Measurements from ENCODE around the gene KRT39. TPM values are rescaled to one million over a fixed set of nuclear protein-coding genes. Genes with fewer than 3 reads are reported as not detected.
A peak's percentile ranks its signal among the peaks of the same experiment; 100 is the strongest.

KRT39 gene
- polyA plus RNA-seq, 1 experiment, result not detected

- Histone ChIP-seq H3K36me3 (ENCODE audit: control insufficient read depth, insufficient read depth, low read length) (no peaks in the 10 kb centered on the region), H3K27me3 (ENCODE audit: control insufficient read depth, insufficient read depth, low read length) (no peaks in the 10 kb centered on the region), H3K4me3 (ENCODE audit: low read depth, low read length) (no peak overlapping the region)
- POLR2A ChIA-PET, result interaction anchor here (0.6 kb wide), 2 partner anchors 223 to 405 kb away, joined by 3 read pairs; no protein-coding TSS in a partner anchor
- peak; percentile 73 for DNase-seq (ENCODE audit: low read depth)
- CTCF ChIA-PET, result interaction anchor here (0.6 to 5.9 kb wide), 26 partner anchors 37 to 757 kb away, joined by 3 to 35 read pairs (median 6); partner anchors contain the start of gene KRTAP2-4
- TF ChIP-seq, protein P1, sequence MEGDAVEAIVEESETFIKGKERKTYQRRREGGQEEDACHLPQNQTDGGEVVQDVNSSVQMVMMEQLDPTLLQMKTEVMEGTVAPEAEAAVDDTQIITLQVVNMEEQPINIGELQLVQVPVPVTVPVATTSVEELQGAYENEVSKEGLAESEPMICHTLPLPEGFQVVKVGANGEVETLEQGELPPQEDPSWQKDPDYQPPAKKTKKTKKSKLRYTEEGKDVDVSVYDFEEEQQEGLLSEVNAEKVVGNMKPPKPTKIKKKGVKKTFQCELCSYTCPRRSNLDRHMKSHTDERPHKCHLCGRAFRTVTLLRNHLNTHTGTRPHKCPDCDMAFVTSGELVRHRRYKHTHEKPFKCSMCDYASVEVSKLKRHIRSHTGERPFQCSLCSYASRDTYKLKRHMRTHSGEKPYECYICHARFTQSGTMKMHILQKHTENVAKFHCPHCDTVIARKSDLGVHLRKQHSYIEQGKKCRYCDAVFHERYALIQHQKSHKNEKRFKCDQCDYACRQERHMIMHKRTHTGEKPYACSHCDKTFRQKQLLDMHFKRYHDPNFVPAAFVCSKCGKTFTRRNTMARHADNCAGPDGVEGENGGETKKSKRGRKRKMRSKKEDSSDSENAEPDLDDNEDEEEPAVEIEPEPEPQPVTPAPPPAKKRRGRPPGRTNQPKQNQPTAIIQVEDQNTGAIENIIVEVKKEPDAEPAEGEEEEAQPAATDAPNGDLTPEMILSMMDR (IDR thresholded peaks at IDR 0.05; ENCODE audit: insufficient read depth, low read depth, low read length), result no peak
Observed at GRCh38 chr17:40909755-40910154, 57.0 kb downstream of the KRT39 start.

- CTCF ChIA-PET, result interaction anchor here (0.6 to 5.9 kb wide), 27 partner anchors 38 to 758 kb away, joined by 3 to 35 read pairs (median 5); partner anchors contain the start of gene KRTAP2-4
Observed at GRCh38 chr17:40909351-40909750, 57.4 kb downstream of the KRT39 start.

More at GRCh38 chr17:40909351-40909750, 57.4 kb downstream of the KRT39 start:
- POLR2A ChIA-PET, result interaction anchor here (0.6 kb wide), 1 partner anchor 406 kb away, joined by 3 read pairs; no protein-coding TSS in a partner anchor
- DNase-seq (ENCODE audit: low read depth), result peak; percentile 83
- H3K36me3 ChIP-seq (ENCODE audit: control insufficient read depth, insufficient read depth, low read length), result no peaks in the 10 kb centered on the region
- no peak overlapping the region for H3K4me3 ChIP-seq (ENCODE audit: low read depth, low read length)
- H3K27me3 ChIP-seq (ENCODE audit: control insufficient read depth, insufficient read depth, low read length), result no peaks in the 10 kb centered on the region
- TF ChIP-seq, protein P1 (IDR thresholded peaks at IDR 0.05; ENCODE audit: insufficient read depth, low read depth, low read length), result peak; percentile 75

Small RNA genes within 50 kb of the gene (small RNA-seq; reads per million reads assigned to genes)
- gene KRTAP3-4P (ENCODE audit: insufficient read length, low read depth, low replicate concordance), result not detected

Other genes starting within 250 kb of the KRT39 start
- not detected in 2 replicates for gene KRT25, start 211.6 kb downstream of the KRT39 start, polyA plus RNA-seq (2011; rRNA removed)
- not detected in 2 replicates for gene KRT26, start 194.7 kb downstream of the KRT39 start, polyA plus RNA-seq (2011; rRNA removed)
- gene KRT27, start 184.4 kb downstream of the KRT39 start, polyA plus RNA-seq (2011; rRNA removed), result not detected in 2 replicates
- not detected in 2 replicates for gene KRT28, start 167.0 kb downstream of the KRT39 start, polyA plus RNA-seq (2011; rRNA removed)
- 6.4 and 16.1 TPM in 2 replicates for gene KRT10, start 144.3 kb downstream of the KRT39 start, polyA plus RNA-seq (2011; rRNA removed)
- gene KRT12, start 99.7 kb downstream of the KRT39 start, polyA plus RNA-seq (2011; rRNA removed), result not detected in 2 replicates
- not detected in 2 replicates for gene KRT20, start 81.7 kb downstream of the KRT39 start, polyA plus RNA-seq (2011; rRNA removed)
- gene KRT23, start 29.3 kb downstream of the KRT39 start, polyA plus RNA-seq (2011; rRNA removed), result 0.09 and 0.11 TPM in 2 replicates
- not detected in 2 replicates for gene KRT40, start 17.4 kb upstream of the KRT39 start, polyA plus RNA-seq (2011; rRNA removed)
- gene KRTAP3-3, start 27.2 kb upstream of the KRT39 start, polyA plus RNA-seq (2011; rRNA removed), result not detected in 2 replicates
- not detected in 2 replicates for gene KRTAP3-2, start 33.0 kb upstream of the KRT39 start, polyA plus RNA-seq (2011; rRNA removed)
- gene KRTAP3-1, start 42.2 kb upstream of the KRT39 start, polyA plus RNA-seq (2011; rRNA removed), result 0.16 TPM in 1 of 2 replicates, not detected in the other
- gene KRTAP1-5, start 60.3 kb upstream of the KRT39 start, polyA plus RNA-seq (2011; rRNA removed), result 62.3 and 65.1 TPM in 2 replicates
- not detected in 2 replicates for gene KRTAP1-4, start 63.2 kb upstream of the KRT39 start, polyA plus RNA-seq (2011; rRNA removed)
- not detected in 2 replicates for gene KRTAP1-3, start 67.9 kb upstream of the KRT39 start, polyA plus RNA-seq (2011; rRNA removed)
- gene KRTAP1-1, start 74.5 kb upstream of the KRT39 start, polyA plus RNA-seq (2011; rRNA removed), result 0.32 TPM in 1 of 2 replicates, not detected in the other
- gene KRTAP2-1, start 80.4 kb upstream of the KRT39 start, polyA plus RNA-seq (2011; rRNA removed), result not detected in 2 replicates
- gene KRTAP2-2, start 88.3 kb upstream of the KRT39 start, polyA plus RNA-seq (2011; rRNA removed), result 0.16 TPM in 1 of 2 replicates, not detected in the other
- 1.3 and 1.4 TPM in 2 replicates for gene KRTAP2-3, start 93.2 kb upstream of the KRT39 start, polyA plus RNA-seq (2011; rRNA removed)
- not detected in 2 replicates for gene KRTAP2-4, start 98.9 kb upstream of the KRT39 start, polyA plus RNA-seq (2011; rRNA removed)
- gene KRTAP4-7, start 117.2 kb upstream of the KRT39 start, polyA plus RNA-seq (2011; rRNA removed), result not detected in 2 replicates
- gene KRTAP4-8, start 131.2 kb upstream of the KRT39 start, polyA plus RNA-seq (2011; rRNA removed), result not detected in 2 replicates
- not detected in 2 replicates for gene KRTAP4-16, start 135.3 kb upstream of the KRT39 start, polyA plus RNA-seq (2011; rRNA removed)
- not detected in 2 replicates for gene KRTAP4-9, start 138.4 kb upstream of the KRT39 start, polyA plus RNA-seq (2011; rRNA removed)
- not detected in 2 replicates for gene KRTAP4-11, start 151.4 kb upstream of the KRT39 start, polyA plus RNA-seq (2011; rRNA removed)
- gene KRTAP4-12, start 157.2 kb upstream of the KRT39 start, polyA plus RNA-seq (2011; rRNA removed), result 0.11 TPM in 1 of 2 replicates, not detected in the other
- not detected in 2 replicates for gene KRTAP4-6, start 173.6 kb upstream of the KRT39 start, polyA plus RNA-seq (2011; rRNA removed)
- not detected in 2 replicates for gene KRTAP4-5, start 182.9 kb upstream of the KRT39 start, polyA plus RNA-seq (2011; rRNA removed)
- not detected in 2 replicates for gene KRTAP4-4, start 193.8 kb upstream of the KRT39 start, polyA plus RNA-seq (2011; rRNA removed)
- not detected in 2 replicates for gene KRTAP4-3, start 201.3 kb upstream of the KRT39 start, polyA plus RNA-seq (2011; rRNA removed)
- gene KRTAP4-2, start 211.3 kb upstream of the KRT39 start, polyA plus RNA-seq (2011; rRNA removed), result not detected in 2 replicates
- gene KRTAP4-1, start 218.0 kb upstream of the KRT39 start, polyA plus RNA-seq (2011; rRNA removed), result 0.12 TPM in 1 of 2 replicates, not detected in the other
- gene KRTAP9-1, start 222.9 kb upstream of the KRT39 start, polyA plus RNA-seq (2011; rRNA removed), result not detected in 2 replicates